Activated CD4-positive, alpha-beta T cell treated with anti-CD3 and anti-CD28 coated beads, Interleukin-2, amount 50 U/mL, for 24 hours (primary cell): ENCODE results near the gene SF3B3.
"Not testable (repeated sequence)": the region's sequence is repeated elsewhere in the genome, so short reads cannot be mapped to it uniquely, and the experiment has no call there.

ENCODE experiments used
- DNase-seq, 2 donors: peaks; one replicate each; pipeline ENCODE4 v3.0.0-alpha.2; 2020; ENCODE audit warnings: low read depth in 1 of 2, low spot score in 1 of 2

SF3B3 gene

DNA sequence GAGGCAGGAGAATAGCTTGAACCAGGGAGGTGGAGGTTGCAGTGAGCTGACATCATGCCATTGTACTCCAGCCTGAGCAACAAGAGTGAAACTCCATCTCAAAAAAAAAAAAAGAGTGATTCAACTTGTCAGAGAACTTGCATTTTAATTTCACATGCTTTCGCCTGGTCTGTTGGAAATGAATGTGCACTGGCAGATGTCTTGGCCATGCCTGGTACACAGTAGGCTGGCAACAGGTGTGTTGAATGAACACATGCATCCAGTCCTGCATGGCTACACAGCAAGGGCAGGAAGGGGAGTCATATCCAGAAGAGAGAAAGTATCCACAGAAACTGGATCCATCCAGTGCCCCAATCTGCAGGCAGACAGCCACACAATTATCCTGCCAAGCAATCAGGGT, 11.8 kb upstream of the SF3B3 start:
- DNase-seq, result no peak

DNA sequence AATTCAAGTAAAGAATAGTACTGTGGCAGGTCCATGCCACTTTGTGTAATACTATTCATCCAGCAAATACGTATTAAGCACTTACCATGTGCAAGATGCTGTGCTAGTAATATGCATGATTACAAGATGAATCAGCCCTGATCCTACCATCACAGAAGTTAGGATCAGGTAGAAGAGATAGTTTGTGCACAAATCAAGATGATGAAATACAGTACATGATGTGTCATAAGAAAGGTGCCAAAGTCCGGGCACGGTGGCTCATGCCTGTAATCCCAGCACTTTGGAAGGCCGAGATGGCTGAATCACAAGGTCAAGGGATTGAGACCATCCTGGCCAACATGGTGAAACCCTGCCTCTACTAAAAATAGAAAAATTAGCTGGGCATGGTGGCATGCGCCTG, 11.2 kb upstream of the SF3B3 start:
- DNase-seq, result no peak

DNA sequence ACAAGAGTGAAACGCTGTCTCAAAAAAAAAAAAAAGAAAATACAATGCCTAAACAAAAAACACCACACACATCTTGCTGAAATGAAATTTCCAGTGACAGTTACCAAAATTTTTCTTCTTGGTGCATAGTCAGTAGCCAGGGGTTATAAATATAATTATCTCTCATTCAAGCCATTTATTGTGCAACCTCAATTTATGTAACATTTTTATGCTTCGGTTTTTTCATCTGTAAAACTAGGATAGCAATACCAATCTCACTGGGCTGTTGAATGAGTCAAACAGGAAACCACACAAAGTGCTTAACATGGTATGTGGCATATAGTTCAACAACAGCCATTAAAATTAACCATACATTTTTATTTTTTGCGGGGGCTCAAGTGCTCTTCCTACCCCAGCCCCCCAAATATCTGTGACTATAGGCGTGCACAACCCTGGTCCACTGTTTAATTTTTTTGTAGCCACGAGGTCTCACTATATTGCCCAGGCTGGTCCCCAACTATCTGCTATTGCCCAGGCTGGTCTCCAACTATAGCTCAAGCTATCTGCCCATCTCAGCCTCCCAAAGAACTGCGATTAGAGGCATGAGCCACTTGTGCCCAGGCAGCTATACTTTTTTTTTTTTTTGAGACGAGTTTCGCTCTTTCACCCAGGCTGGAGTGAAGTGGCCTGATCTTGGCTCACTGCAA, 2.9 kb upstream of the SF3B3 start:
- DNase-seq, result no peak

DNA sequence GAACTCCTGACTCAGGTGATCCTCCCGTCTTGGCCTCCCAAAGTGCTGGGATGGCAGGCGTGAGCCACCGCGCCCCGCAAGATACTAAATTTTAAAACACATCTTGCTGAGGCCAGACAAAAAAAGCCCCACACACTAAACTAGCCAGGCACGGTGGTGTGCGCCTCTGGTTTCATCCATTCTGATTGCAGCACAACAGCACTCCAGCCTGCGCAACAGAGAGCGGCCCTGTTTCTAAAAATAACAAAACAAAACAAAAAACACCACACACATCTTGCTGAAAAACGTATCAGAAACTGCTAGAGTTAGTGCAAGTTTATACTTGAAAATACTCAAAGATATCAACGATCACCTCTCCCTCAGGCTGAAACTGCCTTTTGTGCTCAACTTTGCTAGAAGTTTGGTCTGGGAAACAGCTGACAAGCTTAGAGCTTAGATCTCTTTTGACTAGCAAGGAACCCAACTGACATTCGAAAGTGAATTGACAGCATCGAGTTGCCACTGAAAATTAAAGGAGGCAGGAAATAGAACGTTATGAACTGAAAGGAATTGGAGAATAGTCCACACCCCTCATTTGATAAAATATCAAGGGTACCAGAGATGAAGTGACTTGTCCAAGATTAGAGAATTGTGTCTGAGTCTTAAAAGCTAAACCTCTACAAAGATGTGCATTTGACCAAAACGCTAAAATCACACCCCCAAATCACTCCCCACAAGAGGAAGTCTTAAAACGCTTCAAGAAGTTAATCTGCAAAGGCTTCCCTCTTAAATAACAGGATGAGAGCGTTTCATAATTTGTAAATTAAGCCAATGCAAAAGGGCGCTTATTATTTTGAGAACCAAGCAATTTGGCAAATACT, 1.2 kb upstream of the SF3B3 start:
- DNase-seq, result no peak

DNA sequence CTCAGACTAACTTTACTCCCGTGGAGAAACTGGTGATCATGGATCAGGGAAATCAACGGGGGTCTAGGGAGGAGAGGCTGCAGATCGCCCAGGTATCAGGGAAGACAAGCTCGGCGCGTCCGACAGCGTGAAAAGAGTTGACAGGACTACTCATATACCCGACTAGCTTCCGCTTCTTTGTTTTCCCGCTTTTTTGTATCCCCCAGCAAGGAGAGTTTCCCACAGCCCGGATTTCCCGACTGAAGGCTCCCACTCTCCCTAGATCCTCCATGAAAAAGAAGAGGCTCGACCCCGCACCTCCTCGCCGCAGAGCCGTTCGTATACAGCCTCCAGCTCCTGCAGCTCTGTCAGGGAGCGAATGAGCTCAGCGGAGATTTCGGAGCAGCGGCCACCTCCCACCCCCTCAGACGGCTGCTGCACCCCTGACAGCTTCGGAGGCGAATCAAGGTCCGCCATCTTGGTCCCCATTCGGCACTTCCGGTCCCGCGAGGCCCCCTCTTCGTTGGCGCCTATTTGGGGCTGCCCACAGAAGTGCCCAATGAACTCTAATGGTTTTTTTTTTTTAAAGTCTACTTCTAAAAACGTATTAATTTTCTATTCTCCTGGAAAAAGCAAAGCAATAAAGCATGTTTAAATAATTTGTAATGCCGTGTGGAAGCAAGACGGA, 407 bp upstream of the SF3B3 start, which contains the start of gene COG4:
TSS of gene COG4 (minus strand) at position 479 of the 667 bp plus-strand sequence. CDS start at position 468, 11 bp downstream.
- peak; percentile 81 to 90 for DNase-seq

DNA sequence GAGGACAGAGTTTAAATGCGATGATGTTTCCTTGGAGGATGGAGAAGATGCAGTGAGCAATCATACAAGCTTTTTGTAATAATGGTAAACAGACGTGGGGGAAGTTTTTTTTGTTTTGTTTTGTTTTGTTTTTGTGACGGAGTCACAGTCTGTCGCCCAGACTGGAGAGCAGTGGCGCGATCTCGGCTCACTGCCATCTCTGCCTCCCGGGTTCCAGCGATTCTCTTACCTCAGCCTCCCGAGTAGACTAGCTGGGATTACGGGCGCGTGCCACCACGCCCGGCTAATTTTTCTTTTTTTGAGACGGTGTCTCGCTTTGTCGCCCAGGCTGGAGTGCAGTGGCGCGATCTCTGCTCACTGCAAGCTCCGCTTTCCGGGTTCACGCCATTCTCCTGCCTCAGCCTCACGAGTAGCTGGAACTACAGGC, 796 bp downstream of the SF3B3 start:
- DNase-seq, result not testable (repeated sequence)

DNA sequence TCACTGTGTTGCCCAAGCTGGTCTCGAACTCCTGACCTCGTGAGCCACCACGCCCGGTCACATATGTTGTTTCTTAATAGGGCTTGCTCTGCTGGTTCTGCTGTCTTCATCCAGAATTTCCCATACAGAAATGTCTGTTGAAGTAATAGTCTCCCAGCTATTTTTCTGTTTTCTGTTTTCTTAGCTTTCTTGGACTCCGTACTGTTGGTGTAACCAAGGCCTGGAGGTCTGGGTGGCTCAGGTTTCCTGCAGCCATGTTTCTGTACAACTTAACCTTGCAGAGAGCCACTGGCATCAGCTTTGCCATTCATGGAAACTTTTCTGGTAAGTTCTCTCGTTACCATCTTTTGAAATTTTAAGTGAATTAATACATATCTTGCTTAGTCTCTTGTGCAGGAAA, 2.8 kb downstream of the SF3B3 start:
- DNase-seq, result no peak

DNA sequence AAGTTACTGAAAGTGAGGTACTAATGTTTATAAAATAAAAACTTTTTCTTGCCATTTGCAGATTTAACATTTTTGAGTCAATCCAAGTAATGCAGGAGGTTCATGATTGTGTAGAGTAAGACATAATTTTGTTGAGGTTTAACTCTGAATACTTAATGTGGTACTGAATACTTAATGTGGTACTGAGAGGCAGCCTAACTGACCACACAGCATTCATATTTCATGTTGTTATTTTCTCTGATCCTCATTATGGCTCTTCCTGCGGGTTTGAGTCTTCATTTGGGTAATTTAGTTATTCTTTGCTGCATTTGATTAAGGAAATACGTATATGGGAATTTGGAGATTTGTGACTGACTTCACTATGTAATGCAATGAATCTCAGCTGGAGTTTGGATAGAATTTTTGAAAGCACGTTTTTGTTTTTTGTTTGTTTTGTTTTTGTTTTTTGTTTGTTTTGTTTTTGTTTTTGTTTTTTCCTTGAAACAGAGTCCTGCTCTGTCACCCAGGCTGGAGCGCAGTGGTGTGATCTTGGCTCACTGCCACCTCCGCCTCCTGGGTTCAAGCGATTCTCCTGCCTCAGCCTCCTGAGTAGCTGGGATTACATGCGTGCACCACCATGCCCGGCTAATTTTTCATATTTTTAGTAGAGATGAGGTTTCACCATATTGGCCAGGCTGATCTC, 3.8 kb downstream of the SF3B3 start:
- DNase-seq, result no peak

DNA sequence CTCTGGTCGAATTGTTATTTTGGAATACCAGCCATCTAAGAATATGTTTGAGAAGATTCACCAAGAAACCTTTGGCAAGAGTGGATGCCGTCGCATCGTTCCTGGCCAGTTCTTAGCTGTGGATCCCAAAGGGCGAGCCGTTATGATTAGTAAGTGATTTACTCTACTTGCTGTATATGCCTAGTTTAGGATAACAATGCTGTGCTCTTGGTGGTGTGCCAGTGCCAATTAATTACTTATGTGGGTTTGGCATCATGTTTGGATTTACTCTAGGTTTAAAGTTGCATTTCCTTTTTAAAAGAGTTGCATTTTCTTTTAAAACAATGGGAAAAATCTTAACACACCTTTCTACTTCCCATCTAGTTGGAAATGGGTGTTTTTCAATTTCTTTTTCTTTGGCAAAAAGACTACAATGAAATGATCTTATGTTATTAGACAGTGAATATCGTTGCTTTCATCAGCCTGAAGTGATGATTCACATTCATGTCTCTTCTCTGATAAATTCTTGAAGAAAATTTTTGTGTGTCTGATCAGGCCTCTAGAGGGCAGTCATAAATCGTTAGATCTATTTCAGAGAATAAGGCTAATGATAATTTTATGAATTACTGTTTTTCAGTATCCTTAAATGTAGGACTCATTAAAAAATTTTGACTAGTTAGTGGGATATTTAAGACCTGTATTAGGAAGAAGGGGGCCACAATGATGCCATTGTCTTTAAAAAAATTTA, 5.6 kb downstream of the SF3B3 start:
- DNase-seq, result no peak

DNA sequence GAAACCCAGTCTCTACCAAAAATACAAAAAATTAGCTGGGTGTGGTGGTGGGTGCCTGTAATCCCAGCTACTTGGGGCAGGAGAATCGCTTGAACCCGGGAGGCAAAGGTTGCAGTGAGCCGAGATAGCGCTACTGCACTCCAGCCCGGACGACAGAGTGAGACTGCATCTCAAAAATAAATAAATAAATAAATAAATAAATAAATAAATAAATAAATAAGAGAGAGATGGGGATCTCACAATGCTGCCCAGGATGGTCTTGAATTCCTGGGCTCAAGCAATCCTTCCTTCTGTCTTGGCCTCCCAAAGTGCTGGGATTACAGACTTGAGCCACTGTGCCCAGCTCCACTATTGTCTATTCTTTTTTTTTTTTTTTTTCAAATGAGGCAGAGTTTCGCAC, 6.3 kb downstream of the SF3B3 start:
- not testable (repeated sequence) for DNase-seq

DNA sequence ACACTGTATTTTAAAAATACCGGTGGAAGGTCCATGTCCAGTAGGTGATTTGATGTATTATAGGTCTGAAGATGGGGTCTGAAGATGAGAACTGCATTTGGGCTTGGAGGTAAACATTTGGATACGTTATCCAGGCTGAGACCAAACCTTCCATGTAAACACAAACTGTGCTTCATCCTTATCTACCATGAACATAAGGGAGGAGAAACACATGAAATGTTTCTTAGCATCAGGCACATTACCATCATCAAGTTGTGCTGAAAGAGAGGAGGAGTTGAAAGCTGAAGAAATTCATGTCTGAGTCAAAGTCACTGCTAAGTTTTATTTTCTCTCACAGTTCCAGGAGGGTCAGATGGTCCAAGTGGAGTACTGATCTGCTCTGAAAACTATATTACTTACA, 11.4 kb downstream of the SF3B3 start:
- DNase-seq, result no peak

DNA sequence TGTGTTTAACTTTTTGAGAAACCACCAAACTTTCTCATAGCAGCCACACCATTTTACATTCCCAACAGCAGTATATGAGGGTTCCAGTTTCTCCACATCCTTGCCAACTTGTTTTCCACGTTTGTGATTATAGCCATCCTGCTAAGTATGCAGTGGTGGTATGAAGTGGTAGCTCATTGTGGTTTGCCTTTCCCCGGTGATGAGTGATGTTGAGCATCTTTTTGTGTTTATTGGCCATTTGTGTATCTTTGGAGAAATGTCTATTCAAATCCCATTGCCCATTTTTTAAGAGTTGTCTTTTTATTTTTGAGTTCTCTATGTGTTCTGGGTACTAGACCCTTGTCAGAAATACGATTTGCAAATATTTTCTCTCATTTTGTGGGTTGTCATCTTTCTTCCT, 17.4 kb downstream of the SF3B3 start:
- DNase-seq, result no peak

DNA sequence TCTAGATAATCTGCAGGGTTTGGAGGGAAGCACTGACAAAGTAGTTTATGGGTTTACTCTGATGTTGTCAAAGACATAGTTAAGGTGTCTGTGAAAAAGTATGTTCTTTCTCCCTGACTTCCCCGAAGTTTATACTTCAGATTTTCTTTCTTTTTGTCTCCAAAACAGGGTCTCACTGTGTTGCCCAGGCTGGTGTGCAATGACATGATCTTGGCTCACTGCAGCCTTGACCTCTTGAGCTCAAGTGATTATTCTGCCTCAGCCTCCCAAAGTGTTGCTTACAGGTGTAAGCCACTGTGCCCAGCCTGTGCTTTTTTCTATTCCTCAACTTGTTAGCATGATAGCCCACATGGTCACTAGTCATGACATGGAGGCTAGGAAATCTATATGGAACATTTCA, 20.9 kb downstream of the SF3B3 start:
- DNase-seq, result no peak

DNA sequence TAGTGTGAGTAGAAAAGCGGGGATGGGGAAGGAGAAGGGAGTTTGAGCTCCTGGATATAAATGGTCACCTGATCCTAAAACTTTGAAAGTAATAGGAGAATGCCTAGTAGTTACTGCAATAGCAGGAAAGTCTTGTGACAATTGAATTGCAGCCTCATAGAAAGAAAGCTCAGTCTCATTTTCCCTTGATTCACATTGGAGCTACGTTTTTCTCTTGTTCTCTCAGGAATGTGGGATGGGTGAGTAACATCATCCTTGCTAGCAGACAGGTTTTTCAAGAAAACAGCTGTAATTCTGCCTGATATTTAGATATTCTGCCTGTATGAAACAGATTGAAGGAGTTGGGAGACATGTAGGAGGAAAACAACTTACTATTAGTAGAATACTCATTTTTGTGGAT, 25.3 kb downstream of the SF3B3 start:
- DNase-seq, result no peak

DNA sequence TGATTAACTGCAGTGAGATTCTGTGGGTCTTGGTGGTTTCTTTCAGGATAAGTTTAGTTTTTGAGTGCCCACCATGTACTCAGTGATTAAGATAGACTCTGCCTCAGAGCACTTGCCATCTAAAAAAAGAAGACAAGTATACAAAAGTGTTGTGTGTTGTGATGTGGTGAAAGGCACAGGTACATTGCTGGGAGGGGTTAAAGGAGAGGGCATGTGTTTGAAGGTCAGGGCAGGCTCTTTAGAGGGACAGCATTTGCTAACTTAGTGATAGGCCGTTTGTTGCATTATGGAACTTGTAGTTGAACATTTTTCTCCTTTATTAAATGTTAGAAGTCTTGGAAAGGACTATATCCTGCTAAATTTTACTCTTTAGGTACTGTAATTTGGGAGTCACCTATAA, 26.5 kb downstream of the SF3B3 start:
- no peak for DNase-seq

DNA sequence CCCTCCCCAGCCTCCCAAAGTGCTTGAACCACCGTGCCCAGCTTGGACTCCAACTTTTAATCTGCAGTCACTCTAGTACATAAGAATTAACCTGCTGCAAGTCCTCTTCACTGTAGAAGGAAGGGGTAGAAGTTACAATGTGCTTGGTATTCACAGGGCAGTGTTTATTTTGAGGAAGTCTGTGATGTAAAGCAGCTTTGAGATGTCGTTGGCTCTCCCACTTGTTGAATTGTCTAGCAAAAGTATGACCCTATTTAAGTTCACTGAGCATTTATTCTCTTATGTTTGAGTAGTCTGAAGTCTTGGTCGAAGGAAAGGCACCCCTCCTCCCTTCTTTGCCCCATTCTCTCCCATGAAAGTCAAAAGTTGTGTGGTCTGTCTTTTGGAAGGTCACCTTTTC, 28.2 kb downstream of the SF3B3 start:
- no peak for DNase-seq

DNA sequence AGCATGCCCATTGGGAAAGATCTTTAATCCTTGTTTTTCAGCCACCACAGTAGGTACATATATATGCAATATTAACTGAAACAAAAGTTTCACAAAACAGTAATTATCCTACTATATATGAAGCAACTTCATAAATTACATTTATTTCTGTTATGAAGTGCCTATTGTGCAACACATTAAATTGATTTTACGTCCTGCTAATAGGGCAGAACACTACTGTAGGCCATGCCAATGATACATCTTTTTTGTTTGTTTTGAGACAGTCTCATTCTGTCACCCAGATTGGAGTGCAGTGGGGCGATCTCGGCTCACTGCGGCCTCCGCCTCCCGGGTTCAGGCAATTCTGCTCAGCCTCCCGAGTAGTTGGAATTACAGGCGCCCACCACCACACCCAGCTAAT, 29.1 kb downstream of the SF3B3 start:
- DNase-seq, result no peak

DNA sequence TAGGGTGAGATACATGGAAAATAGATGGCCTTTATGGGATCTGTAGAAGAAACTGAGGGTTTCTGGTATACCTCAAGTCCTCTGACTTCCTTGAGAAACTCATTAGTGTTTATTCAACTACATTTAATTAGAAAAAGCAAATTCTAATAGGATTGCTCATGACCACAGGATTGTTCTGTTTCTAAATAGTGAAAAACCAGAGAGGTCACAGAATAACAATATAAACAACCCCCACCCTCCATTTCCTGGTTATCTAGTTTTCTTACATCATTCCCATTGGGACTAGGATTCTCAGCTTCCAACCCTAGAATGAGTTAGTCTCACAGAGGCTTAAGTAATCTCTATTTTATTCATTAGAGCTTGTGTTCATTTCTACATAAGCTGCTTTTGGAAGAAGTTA, 30.0 kb downstream of the SF3B3 start:
- DNase-seq, result no peak

DNA sequence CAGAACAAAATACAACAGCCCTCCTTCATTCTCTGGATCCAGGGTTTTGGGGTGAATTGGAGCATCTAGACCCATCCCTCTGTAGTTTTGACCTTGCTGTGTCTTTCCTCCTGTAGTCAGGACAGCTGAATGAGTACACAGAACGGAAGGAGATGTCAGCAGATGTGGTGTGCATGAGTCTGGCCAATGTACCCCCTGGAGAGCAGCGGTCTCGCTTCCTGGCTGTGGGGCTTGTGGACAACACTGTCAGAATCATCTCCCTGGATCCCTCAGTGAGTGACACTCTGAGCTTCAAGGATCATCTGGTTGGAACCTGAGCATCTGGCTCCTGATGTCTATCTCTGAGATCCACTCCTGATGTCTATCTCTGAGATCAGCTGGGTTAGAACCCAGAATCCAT, 32.4 kb downstream of the SF3B3 start:
- no peak for DNase-seq

DNA sequence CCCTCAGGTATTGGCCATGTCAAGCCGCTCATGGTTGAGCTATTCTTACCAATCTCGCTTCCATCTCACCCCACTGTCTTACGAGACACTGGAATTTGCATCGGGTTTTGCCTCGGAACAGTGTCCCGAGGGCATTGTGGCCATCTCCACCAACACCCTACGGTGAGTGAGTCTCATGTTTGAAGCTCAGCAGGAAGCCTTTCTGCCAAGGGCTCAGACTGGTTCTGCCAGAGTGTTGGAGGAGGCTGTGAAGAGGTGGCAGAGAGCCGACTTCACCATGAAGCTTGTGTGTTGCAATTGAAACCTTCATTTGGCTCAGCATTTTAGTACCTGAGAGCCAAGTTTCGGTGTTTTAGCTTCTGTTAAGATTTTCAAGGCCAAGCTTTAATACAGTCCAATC, 38.0 kb downstream of the SF3B3 start:
- no peak for DNase-seq

DNA sequence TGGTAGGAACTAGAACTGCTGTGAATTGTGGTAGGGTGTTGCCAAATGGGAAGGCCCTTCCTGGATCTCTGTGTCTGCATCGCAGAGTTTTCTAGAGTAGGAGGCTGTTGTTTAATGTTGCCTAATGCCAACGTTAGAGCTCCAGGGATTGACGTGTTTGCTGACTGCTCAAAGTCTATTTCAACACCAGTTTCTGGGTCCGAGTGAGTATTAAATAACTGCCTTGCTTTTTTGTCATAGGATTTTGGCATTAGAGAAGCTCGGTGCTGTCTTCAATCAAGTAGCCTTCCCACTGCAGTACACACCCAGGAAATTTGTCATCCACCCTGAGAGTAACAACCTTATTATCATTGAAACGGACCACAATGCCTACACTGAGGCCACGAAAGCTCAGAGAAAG, 40.0 kb downstream of the SF3B3 start:
- no peak for DNase-seq
